Activated CD8-positive, alpha-beta T cell treated with anti-CD3 and anti-CD28 coated beads for 36 hours (primary cell): Measurements from ENCODE around the gene MAP3K13. TPM values are rescaled to one million over a fixed set of nuclear protein-coding genes. Genes with fewer than 3 reads are reported as not detected.

Experiments
- ATAC-seq: fragments of 200-7000 bp; cut with Tn5 transposase; one replicate; pipeline ENCODE4 v1.10.0; 2021; ENCODE audit warnings: mild to moderate bottlenecking, moderate library complexity
- CTCF ChIA-PET: fragments of 350-600 bp; sonication (Branson Sonifier 250); formaldehyde crosslinking; loops from one replicate; lab custom pipeline; 2021; ENCODE audit warnings: antibody characterized with exemption; lab: Charles Lee
- POLR2A ChIA-PET: fragments of 350-600 bp; sonication (Branson Sonifier 250); formaldehyde crosslinking; loops from one replicate; lab custom pipeline; 2021; ENCODE audit warnings: antibody characterized with exemption; lab: Charles Lee
- DNase-seq: peaks from one replicate; pipeline ENCODE4 v3.0.0-alpha.2; 2020
- H3K27ac Mint-ChIP-seq: one replicate; pipeline ENCODE4 v1.8.0; 2021; ENCODE audit warnings: mild to moderate bottlenecking, mixed read lengths
- H3K27me3 Mint-ChIP-seq: one replicate; pipeline ENCODE4 v1.8.0; 2021; ENCODE audit warnings: mixed read lengths
- H3K36me3 Mint-ChIP-seq: one replicate; pipeline ENCODE4 v1.8.0; 2021; ENCODE audit warnings: low read depth, mixed read lengths
- H3K4me1 Mint-ChIP-seq: one replicate; pipeline ENCODE4 v1.8.0; 2021; ENCODE audit warnings: low read depth, mixed read lengths
- H3K4me3 Mint-ChIP-seq: one replicate; pipeline ENCODE4 v1.8.0; 2021; ENCODE audit warnings: mild to moderate bottlenecking, moderate library complexity, mixed read lengths
- H3K9me3 Mint-ChIP-seq: one replicate; pipeline ENCODE4 v1.8.0; 2021; ENCODE audit warnings: mixed read lengths
- CTCF ChIP-seq: fragments of 200-600 bp; IDR thresholded peaks from one replicate; pipeline ENCODE4 v1.8.0; 2022; ENCODE audit warnings: antibody characterized with exemption, mild to moderate bottlenecking
- intact Hi-C: fragments of 100-400 bp; cut with micrococcal nuclease; formaldehyde crosslinking; loops from one replicate; pipeline ENCODE4 v1.10.0; 2022
- total RNA-seq, 2 experiments: library from RNA; stranded (reverse); gene quantifications; one replicate each; pipeline ENCODE4 v1.2.3, GENCODE V29; 2021

The MAP3K13 gene
- total RNA-seq, 2 experiments from 2014 or later = 8.9 to 10.2 TPM

GRCh38 chr3:185502987-185503386, 140.1 kb downstream of the MAP3K13 start:
- no peak for ATAC-seq

DNA sequence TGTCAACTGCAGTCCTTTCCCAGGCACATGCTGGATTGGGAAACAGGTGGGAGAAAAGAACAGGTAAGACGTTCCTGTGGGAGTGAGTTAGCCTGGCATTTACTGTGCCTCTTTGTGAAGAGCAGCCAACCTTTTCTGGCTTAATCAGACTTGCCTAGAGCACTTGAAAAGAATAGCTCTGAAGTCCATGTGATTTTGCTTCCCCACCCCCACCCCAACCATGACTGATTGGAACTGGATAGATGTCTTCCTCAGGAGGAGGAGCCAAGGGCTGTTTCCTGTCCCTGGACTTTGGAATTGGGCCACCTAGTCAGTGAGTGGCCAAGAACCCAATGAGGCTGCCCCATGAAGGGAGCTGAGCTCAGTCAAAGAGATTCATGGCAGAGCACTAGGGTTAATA, 140.6 kb downstream of the MAP3K13 start:
- Mint-ChIP-seq H3K9me3 (no peaks in the 10 kb centered on the region), H3K4me1 (peaks cover 3% of the 10 kb centered on the region), H3K27me3 (no peaks in the 10 kb centered on the region), H3K4me3 (no peak overlapping the region), H3K27ac (no peak overlapping the region), H3K36me3 (no peaks in the 10 kb centered on the region)
- no peak for ATAC-seq
- no peak for TF ChIP-seq CTCF
- POLR2A ChIA-PET = no interaction called here
- intact Hi-C loops = no loop called here
- DNase-seq = no peak
- CTCF ChIA-PET = no interaction called here

More at GRCh38 chr3:185502987-185503386, 140.1 kb downstream of the MAP3K13 start:
- Mint-ChIP-seq H3K36me3 (no peaks in the 10 kb centered on the region), H3K27ac (no peak overlapping the region), H3K9me3 (no peaks in the 10 kb centered on the region), H3K4me1 (peaks cover 3% of the 10 kb centered on the region), H3K4me3 (no peak overlapping the region), H3K27me3 (no peaks in the 10 kb centered on the region)
- TF ChIP-seq CTCF = no peak
- no peak for DNase-seq
- intact Hi-C loops = no loop called here
- POLR2A ChIA-PET = interaction anchor here (0.6 kb wide), 1 partner anchor 213 kb away, joined by 3 read pairs; no protein-coding TSS in a partner anchor
- CTCF ChIA-PET = no interaction called here

- Mint-ChIP-seq H3K9me3 (no peaks in the 10 kb centered on the region), H3K4me3 (no peak overlapping the region), H3K36me3 (no peaks in the 10 kb centered on the region), H3K4me1 (no peaks in the 10 kb centered on the region), H3K27me3 (peaks cover 1% of the 10 kb centered on the region), H3K27ac (no peak overlapping the region)
- ChIA-PET CTCF (interaction anchor here (0.7 kb wide), 1 partner anchor 44 kb away, joined by 3 read pairs; no protein-coding TSS in a partner anchor), POLR2A (no interaction called here)
- intact Hi-C loops = no loop called here
- ATAC-seq (no peak), DNase-seq (no peak)
- no peak for TF ChIP-seq CTCF
Measured at GRCh38 chr3:185504636-185505035, 141.7 kb downstream of the MAP3K13 start.

- POLR2A ChIA-PET = interaction anchor here (1.4 kb wide), 1 partner anchor 9 kb away, joined by 3 read pairs; the partner anchor contains the start of gene TMEM41A
- Mint-ChIP-seq H3K27me3 (peaks cover 1% of the 10 kb centered on the region), H3K36me3 (no peaks in the 10 kb centered on the region), H3K27ac (no peak overlapping the region), H3K9me3 (no peaks in the 10 kb centered on the region), H3K4me1 (no peaks in the 10 kb centered on the region), H3K4me3 (no peak overlapping the region)
- TF ChIP-seq CTCF = no peak
- CTCF ChIA-PET = no interaction called here
- DNase-seq (no peak), ATAC-seq (no peak)
- intact Hi-C loops = no loop called here
Measured at GRCh38 chr3:185507883-185508282, 144.9 kb downstream of the MAP3K13 start.

DNA sequence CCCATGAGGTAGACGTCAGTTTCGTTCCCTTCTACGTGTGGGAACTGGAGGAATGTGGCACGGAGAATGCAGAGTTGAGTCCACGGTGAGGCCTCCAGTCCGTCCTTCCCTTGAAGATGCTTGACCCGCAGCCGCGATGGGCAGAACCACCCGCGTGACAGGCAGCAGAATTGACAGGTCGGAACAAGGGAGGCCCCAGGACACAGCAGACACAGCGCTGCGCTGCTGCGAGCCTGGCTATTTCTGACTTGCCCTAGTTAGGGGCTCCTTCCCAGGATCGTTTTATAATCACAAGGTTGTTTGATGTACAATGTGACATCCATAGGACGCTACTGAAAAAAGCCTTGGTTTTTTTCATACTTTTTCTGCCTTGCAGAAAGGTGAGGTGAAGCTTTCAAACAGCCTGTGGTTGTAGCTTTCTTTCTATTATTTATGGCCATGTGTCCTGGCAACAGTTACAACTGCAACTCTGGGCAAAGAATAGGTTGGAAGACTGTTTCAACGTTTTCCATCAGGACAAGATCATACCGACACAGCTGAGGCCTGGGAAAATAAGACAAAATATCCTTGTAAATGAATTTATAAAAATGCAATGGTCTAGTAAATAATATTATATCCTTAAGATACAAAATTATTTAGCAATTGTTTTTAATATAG, 145.5 kb downstream of the MAP3K13 start:
- Mint-ChIP-seq H3K27ac (no peak overlapping the region), H3K4me3 (no peak overlapping the region)

More for the DNA sequence above, 145.5 kb downstream of the MAP3K13 start:
- peaks cover 1% of the 10 kb centered on the region for H3K27me3 Mint-ChIP-seq
- no peak for TF ChIP-seq CTCF
- ChIA-PET CTCF (interaction anchor here (2.4 kb wide), 1 partner anchor 67 kb away, joined by 6 read pairs; no protein-coding TSS in a partner anchor), POLR2A (interaction anchor here (1.4 kb wide), 1 partner anchor 9 kb away, joined by 3 read pairs; the partner anchor contains the start of gene TMEM41A)
- H3K36me3 Mint-ChIP-seq = no peaks in the 10 kb centered on the region
- no peaks in the 10 kb centered on the region for H3K4me1 Mint-ChIP-seq
- no peak for ATAC-seq
- intact Hi-C loops = no loop called here
- DNase-seq = no peak
- H3K9me3 Mint-ChIP-seq = no peaks in the 10 kb centered on the region
